ENCODE results near the gene CCDC127. TPM values are rescaled to one million over a fixed set of nuclear protein-coding genes. Genes with fewer than 3 reads are reported as not detected.
"Not testable (repeated sequence)": the region's sequence is repeated elsewhere in the genome, so short reads cannot be mapped to it uniquely, and the experiment has no call there.

The CCDC127 gene
- total and polyA plus RNA-seq, 5 donors from 2014 or later = 3.2 to 5.7 (median 4.0) TPM

DNA sequence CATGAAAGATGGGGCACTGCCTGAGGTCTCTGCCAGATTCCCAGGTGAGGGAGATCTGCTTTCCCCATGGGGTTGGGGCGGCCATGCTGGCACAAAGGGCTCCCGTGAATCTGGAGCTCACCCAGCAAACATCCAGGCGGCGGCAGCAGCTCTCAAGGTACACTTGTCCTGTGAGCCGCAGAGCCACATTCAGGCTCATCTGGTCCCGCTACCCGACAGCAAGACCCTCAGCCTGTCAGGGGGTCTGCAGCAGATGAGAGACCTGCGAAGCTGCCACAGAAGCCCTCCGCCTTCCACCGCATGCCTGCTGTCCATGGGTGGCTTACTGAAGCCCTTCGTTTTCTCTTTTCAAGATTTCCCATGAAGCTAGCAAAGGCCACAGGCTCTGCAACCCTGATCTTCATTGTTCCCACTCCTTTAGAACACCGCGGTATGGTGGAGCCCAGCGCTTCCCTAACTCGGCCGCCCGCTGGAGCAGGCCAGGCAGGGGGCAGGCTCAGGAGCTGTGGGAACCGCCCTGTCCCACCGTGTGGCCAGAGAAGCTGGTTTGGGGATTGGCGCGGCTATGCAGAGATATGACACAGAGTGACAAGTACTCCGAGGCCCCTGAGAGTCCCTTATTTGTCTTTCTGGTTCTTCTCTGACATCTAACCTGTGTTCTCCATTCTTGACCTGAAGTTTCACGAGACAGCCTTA lies 17.9 kb downstream of the CCDC127 start:
- ATAC-seq (ENCODE audit: low read depth in 2 of 2) (no peak), DNase-seq (no peak)
- Histone ChIP-seq H3K27me3 (ENCODE audit: control insufficient read depth, insufficient read depth, low read length) (no peaks in the 10 kb centered on the region), H3K9me3 (ENCODE audit: control insufficient read depth in 2 of 2, low read length in 2 of 2) (no peaks in the 10 kb centered on the region), H3K4me3 (ENCODE audit: low read depth, low read length) (no peak overlapping the region), H3K36me3 (ENCODE audit: control insufficient read depth, insufficient read depth, low read length) (peaks cover 17% of the 10 kb centered on the region), H3K27ac (ENCODE audit: insufficient read depth, low read length, poor library complexity, severe bottlenecking) (no peak overlapping the region), H3K4me1 (ENCODE audit: control insufficient read depth, insufficient read depth, low read length, poor library complexity, severe bottlenecking) (no peaks in the 10 kb centered on the region)
- Mint-ChIP-seq H3K4me1 (peaks cover 0 to 9% (median 3%) of the 10 kb centered on the region in 4 donors), H3K27ac (peak overlapping the region in 1 of 3 donors; percentile 38), H3K36me3 (peaks cover 12% of the 10 kb centered on the region), H3K9me3 (no peaks in the 10 kb centered on the region), H3K4me3 (no peak overlapping the region), H3K27me3 (no peaks in the 10 kb centered on the region)

DNA sequence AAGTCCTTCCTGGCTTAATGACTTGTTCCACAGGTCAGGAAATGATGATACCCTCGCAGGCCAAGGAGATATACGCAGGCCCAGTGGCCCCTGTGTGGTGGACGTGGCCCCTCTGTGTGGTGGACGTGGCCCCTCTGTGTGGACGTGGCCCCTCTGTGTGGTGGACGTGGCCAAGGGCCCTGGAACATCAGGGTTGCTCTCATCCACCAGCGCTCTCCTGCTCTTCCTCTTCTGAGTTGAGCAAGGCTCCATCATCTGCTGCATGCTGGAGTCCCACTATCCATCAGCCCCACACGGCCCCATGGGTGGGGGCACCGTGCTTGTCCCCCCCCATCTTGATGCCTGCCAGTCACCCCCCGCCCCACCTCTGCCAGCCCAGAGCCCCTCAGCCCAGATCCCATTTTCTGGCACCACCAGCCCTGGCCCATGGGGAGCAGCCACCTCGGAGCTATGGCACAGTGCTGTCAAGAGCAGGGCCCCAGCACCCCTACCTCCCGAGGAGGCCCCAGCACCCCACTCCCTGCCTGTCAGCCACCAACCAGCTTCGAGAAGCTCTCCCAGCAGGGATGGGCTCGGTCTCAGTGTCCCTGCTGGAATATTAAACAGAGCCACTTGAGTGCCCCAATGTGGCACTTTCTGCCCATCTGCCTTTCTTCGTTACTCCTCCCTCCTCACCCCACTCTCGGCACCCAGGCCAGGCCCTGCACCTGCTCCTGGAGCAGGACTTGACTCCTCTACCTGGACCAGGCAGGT lies 18.6 kb downstream of the CCDC127 start:
- Mint-ChIP-seq H3K4me1 (peaks cover 0 to 6% (median 2%) of the 10 kb centered on the region in 4 donors), H3K27me3 (no peaks in the 10 kb centered on the region), H3K4me3 (no peak overlapping the region), H3K27ac (no peak overlapping the region), H3K36me3 (peaks cover 5% of the 10 kb centered on the region), H3K9me3 (no peaks in the 10 kb centered on the region)
- DNase-seq (no peak), ATAC-seq (ENCODE audit: low read depth in 2 of 2) (no peak)
- no peaks in the 10 kb centered on the region for H3K9me3 ChIP-seq (ENCODE audit: control insufficient read depth in 2 of 2, low read length in 2 of 2)
- H3K27ac ChIP-seq (ENCODE audit: insufficient read depth, low read length, poor library complexity, severe bottlenecking) = no peak overlapping the region
- H3K36me3 ChIP-seq (ENCODE audit: control insufficient read depth, insufficient read depth, low read length) = peaks cover 10% of the 10 kb centered on the region
- H3K27me3 ChIP-seq (ENCODE audit: control insufficient read depth, insufficient read depth, low read length) = no peaks in the 10 kb centered on the region
- H3K4me1 ChIP-seq (ENCODE audit: control insufficient read depth, insufficient read depth, low read length, poor library complexity, severe bottlenecking) = no peaks in the 10 kb centered on the region
- no peak overlapping the region for H3K4me3 ChIP-seq (ENCODE audit: low read depth, low read length)

DNA sequence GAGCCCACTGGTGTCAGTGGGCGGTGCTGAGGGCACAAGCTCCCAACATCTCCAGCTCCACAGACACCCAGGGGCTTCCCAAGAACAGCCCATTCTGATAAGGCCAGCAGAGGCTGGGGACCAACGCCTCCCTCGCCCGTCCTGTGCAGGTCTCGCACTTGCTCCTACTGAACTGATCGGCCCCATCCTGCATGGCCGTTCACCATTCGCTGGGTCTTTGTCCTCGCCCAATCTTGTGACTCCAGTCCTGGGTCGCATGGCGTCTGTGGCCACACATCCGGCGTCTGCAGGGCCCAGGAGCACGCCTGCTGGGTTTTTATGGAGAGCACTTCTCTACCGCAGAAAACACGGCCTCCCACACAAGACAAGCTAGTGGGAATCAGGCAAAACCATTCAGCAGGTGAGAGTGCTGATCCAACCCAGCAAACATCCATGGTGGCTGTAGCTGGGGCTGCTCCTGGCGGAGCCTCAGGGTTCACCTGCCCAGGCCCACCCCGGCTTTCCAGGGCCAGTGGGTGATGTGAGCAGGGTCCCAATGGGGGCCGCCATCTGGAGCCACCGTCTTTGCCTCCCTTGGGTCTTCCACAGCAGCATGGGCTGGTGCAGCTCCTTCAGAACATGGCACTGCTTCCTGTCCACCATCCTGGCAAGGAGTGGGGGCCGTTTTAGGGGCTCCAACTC lies 19.3 kb downstream of the CCDC127 start:
- no peaks in the 10 kb centered on the region for H3K9me3 ChIP-seq (ENCODE audit: control insufficient read depth in 2 of 2, low read length in 2 of 2)
- Mint-ChIP-seq H3K4me3 (no peak overlapping the region), H3K4me1 (peaks cover 0 to 6% (median 2%) of the 10 kb centered on the region in 4 donors), H3K27me3 (no peaks in the 10 kb centered on the region), H3K36me3 (peaks cover 1% of the 10 kb centered on the region), H3K9me3 (no peaks in the 10 kb centered on the region), H3K27ac (peak overlapping the region in 1 of 3 donors; percentile 78)
- H3K36me3 ChIP-seq (ENCODE audit: control insufficient read depth, insufficient read depth, low read length) = peaks cover 2% of the 10 kb centered on the region
- ATAC-seq (ENCODE audit: low read depth in 2 of 2) (no peak), DNase-seq (no peak)
- no peak overlapping the region for H3K4me3 ChIP-seq (ENCODE audit: low read depth, low read length)
- no peaks in the 10 kb centered on the region for H3K27me3 ChIP-seq (ENCODE audit: control insufficient read depth, insufficient read depth, low read length)
- H3K4me1 ChIP-seq (ENCODE audit: control insufficient read depth, insufficient read depth, low read length, poor library complexity, severe bottlenecking) = no peaks in the 10 kb centered on the region
- H3K27ac ChIP-seq (ENCODE audit: insufficient read depth, low read length, poor library complexity, severe bottlenecking) = no peak overlapping the region

DNA sequence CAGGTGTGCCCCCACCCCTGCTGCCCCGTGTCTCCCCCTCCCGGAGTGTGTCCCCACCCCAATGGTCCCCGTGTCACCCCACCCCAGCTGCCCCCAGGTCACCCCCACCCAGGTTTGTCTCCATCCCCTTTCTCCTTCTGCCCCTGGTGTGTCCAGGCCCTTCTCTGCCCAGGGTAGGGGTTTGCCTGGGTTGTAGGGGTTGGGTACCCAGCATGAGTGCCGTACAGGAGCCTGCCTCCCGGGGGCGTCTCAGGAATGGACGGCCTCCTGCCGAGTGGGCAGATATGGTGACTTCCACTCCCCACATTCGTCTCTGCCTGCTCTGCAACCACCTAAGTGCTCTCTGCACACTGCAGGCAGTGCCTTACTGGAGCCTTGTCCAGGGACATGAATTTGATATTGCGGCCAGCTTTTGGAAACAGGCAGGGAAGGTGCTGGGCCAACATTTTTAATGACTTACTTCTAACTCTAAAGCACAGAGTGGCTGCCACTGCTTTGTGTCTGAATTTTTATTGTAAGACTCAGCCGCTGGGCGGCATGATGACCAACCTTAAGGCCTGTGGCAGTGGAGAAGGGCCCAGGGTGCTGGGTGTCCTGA lies 20.0 kb downstream of the CCDC127 start:
- Histone ChIP-seq H3K36me3 (ENCODE audit: control insufficient read depth, insufficient read depth, low read length) (no peaks in the 10 kb centered on the region), H3K4me1 (ENCODE audit: control insufficient read depth, insufficient read depth, low read length, poor library complexity, severe bottlenecking) (no peaks in the 10 kb centered on the region), H3K27ac (ENCODE audit: insufficient read depth, low read length, poor library complexity, severe bottlenecking) (no peak overlapping the region), H3K27me3 (ENCODE audit: control insufficient read depth, insufficient read depth, low read length) (no peaks in the 10 kb centered on the region), H3K4me3 (ENCODE audit: low read depth, low read length) (no peak overlapping the region), H3K9me3 (ENCODE audit: control insufficient read depth in 2 of 2, low read length in 2 of 2) (no peaks in the 10 kb centered on the region)
- H3K27ac Mint-ChIP-seq = no peak overlapping the region
- ATAC-seq (ENCODE audit: low read depth in 2 of 2) (no peak), DNase-seq (no peak)
- no peaks in the 10 kb centered on the region for H3K36me3 Mint-ChIP-seq
- H3K4me1 Mint-ChIP-seq = peaks cover 0 to 6% (median 2%) of the 10 kb centered on the region in 4 donors
- no peaks in the 10 kb centered on the region for H3K27me3 Mint-ChIP-seq
- H3K4me3 Mint-ChIP-seq = no peak overlapping the region
- H3K9me3 Mint-ChIP-seq = no peaks in the 10 kb centered on the region

DNA sequence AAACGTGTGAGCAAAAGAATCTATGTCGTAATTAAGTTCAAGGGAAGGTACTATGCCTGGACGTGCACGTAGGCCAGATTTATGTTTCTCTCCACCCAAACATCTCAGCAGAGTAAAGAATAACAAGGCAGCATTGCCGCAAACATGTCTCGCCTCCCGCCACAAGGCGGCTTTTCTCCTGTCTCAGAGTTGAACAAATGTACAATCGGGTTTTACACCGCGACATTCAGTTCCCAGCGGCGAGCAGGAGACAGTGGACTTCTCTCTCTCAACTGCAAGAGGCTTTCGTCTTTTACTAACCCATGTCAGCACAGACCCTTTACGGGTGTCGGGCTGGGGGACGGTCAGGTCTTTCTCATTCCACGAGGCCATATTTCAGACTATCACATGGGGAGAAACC lies 20.9 kb downstream of the CCDC127 start:
- not testable (repeated sequence) for H3K9me3 ChIP-seq (ENCODE audit: control insufficient read depth in 2 of 2, low read length in 2 of 2); H3K27me3 ChIP-seq (ENCODE audit: control insufficient read depth, insufficient read depth, low read length); H3K27me3 Mint-ChIP-seq; H3K4me3 ChIP-seq (ENCODE audit: low read depth, low read length); H3K27ac ChIP-seq (ENCODE audit: insufficient read depth, low read length, poor library complexity, severe bottlenecking); H3K4me1 Mint-ChIP-seq; H3K9me3 Mint-ChIP-seq; H3K36me3 Mint-ChIP-seq; H3K36me3 ChIP-seq (ENCODE audit: control insufficient read depth, insufficient read depth, low read length); H3K4me1 ChIP-seq (ENCODE audit: control insufficient read depth, insufficient read depth, low read length, poor library complexity, severe bottlenecking); DNase-seq; H3K4me3 Mint-ChIP-seq; ATAC-seq (ENCODE audit: low read depth in 2 of 2); H3K27ac Mint-ChIP-seq

DNA sequence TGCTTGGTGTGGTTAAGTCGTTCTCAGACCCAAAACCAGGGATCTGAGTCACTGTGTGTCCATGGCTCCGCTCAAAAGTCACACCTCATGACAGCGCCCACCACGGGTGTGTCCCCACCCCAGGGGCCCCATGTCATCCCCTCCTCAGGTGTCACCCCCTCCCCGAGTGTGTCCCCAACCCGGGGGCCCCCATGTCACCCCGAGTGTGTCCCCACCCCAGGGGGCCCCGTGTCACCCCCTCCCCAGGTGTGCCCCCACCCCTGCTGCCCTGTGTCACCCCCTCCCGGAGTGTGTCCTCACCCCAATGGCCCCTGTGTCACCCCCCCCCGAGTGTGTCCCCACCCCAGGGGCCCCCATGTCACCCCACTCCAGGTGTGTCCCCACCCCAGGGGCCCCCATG lies 21.6 kb downstream of the CCDC127 start:
- DNase-seq (no peak), ATAC-seq (ENCODE audit: low read depth in 2 of 2) (no peak)
- Mint-ChIP-seq H3K27ac (no peak overlapping the region), H3K27me3 (no peaks in the 10 kb centered on the region), H3K4me3 (no peak overlapping the region), H3K36me3 (no peaks in the 10 kb centered on the region), H3K4me1 (peaks cover 0 to 3% (median 1%) of the 10 kb centered on the region in 4 donors), H3K9me3 (no peaks in the 10 kb centered on the region)
- Histone ChIP-seq H3K36me3 (ENCODE audit: control insufficient read depth, insufficient read depth, low read length) (no peaks in the 10 kb centered on the region), H3K9me3 (ENCODE audit: control insufficient read depth in 2 of 2, low read length in 2 of 2) (no peaks in the 10 kb centered on the region), H3K4me3 (ENCODE audit: low read depth, low read length) (no peak overlapping the region), H3K27ac (ENCODE audit: insufficient read depth, low read length, poor library complexity, severe bottlenecking) (no peak overlapping the region), H3K27me3 (ENCODE audit: control insufficient read depth, insufficient read depth, low read length) (no peaks in the 10 kb centered on the region), H3K4me1 (ENCODE audit: control insufficient read depth, insufficient read depth, low read length, poor library complexity, severe bottlenecking) (no peaks in the 10 kb centered on the region)

DNA sequence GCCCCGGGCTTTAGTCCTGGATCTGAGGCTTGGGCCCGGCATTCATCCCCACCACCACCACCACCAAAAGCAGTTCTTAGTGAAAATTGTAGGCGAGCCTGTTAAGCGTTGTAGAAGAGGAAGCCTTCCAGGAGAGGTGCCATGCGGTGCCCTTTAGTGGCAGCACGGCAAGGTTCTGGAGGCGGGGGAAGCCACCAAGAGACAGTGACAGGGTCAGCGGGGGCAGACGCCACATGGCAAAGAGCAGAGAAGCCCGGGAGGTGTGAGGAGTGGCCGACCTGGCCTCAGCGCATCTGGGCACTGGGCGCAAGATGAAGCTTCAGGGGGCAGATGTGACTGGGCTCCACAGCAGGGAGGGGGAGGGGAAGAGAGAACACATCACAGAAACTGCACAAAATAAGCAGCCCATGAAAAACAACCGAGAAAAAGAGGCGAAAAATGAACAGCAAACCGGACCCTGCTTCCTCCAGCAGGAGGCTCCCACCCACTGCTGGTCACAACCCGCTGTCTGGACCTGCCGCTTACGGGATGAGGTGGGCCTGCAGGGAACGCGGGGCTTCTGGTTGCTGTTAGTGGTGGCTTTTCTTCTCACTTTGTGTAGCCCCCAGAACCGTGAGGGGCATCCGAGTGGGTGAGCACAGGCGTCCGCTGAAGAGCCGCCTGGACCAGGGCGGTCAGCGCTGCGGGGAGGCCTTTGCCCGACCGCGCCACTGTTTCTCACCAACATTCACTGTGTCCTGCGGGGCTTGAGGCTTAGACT lies 22.4 kb downstream of the CCDC127 start:
- no peaks in the 10 kb centered on the region for H3K27me3 Mint-ChIP-seq
- H3K4me1 ChIP-seq (ENCODE audit: control insufficient read depth, insufficient read depth, low read length, poor library complexity, severe bottlenecking) = no peaks in the 10 kb centered on the region
- no peak overlapping the region for H3K4me3 ChIP-seq (ENCODE audit: low read depth, low read length)
- no peak overlapping the region for H3K4me3 Mint-ChIP-seq
- no peaks in the 10 kb centered on the region for H3K27me3 ChIP-seq (ENCODE audit: control insufficient read depth, insufficient read depth, low read length)
- ATAC-seq (ENCODE audit: low read depth in 2 of 2) (no peak), DNase-seq (no peak)
- H3K4me1 Mint-ChIP-seq = no peaks in the 10 kb centered on the region
- no peaks in the 10 kb centered on the region for H3K36me3 ChIP-seq (ENCODE audit: control insufficient read depth, insufficient read depth, low read length)
- H3K36me3 Mint-ChIP-seq = no peaks in the 10 kb centered on the region
- H3K27ac ChIP-seq (ENCODE audit: insufficient read depth, low read length, poor library complexity, severe bottlenecking) = no peak overlapping the region
- H3K9me3 ChIP-seq (ENCODE audit: control insufficient read depth in 2 of 2, low read length in 2 of 2) = no peaks in the 10 kb centered on the region
- no peak overlapping the region for H3K27ac Mint-ChIP-seq
- H3K9me3 Mint-ChIP-seq = no peaks in the 10 kb centered on the region
